GM19467 (cell line): ENCODE data around the gene LAPTM5.
A peak's percentile ranks its signal among the peaks of the same experiment; 100 is the strongest.

Source experiments
- ATAC-seq: cut with Tn5 transposase; IDR thresholded peaks from one replicate; pipeline ENCODE4 v1.9.1; 2021; ENCODE audit warnings: mild to moderate bottlenecking, moderate library complexity; ENCODE audit not compliant: unreplicated experiment

The LAPTM5 gene

DNA sequence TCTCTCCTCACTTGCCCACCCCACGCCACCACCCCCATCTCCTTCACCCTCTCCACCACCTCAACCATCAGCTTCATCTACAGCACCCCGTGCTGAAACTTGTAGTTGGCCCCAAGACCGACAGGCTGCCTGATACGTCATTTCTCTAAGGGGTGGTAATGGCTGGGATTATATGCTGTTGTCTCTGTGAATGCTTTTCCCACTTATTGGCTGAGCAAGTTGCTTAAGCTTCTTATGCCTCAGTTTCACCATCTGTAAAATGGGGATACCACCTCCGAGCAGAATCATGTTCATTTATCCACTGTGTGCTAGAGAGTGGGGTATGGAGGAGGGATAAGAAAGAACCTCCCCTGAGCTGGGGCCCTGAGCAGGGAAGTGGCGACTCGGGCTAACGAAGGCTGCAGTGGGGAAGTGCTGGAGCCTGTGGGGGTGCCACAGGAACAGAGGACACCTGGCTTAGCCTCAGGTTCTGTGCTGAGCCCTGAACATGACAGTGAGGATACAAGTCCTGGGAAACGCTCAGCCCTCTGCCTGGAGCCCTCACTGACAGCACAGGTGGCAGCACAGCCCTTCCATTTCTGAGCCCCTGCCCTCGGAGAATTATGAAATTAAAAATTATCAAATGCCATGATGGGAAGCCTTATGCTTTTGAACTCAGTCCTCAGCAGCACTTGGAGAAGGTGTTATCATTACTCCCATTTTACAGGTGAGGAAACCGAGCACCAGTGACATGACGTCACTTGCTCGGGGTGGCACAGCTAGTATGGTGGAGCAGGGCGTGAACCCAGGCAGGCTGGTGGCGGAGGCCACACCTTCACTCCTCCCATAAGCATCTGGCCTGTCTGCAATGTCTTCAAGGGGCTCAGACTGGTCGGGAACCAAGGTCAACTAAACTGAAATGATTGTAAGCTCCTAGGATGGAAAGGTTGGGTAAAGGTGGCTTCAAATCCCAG lies 37.0 kb downstream of the LAPTM5 start:
- no peak for ATAC-seq

DNA sequence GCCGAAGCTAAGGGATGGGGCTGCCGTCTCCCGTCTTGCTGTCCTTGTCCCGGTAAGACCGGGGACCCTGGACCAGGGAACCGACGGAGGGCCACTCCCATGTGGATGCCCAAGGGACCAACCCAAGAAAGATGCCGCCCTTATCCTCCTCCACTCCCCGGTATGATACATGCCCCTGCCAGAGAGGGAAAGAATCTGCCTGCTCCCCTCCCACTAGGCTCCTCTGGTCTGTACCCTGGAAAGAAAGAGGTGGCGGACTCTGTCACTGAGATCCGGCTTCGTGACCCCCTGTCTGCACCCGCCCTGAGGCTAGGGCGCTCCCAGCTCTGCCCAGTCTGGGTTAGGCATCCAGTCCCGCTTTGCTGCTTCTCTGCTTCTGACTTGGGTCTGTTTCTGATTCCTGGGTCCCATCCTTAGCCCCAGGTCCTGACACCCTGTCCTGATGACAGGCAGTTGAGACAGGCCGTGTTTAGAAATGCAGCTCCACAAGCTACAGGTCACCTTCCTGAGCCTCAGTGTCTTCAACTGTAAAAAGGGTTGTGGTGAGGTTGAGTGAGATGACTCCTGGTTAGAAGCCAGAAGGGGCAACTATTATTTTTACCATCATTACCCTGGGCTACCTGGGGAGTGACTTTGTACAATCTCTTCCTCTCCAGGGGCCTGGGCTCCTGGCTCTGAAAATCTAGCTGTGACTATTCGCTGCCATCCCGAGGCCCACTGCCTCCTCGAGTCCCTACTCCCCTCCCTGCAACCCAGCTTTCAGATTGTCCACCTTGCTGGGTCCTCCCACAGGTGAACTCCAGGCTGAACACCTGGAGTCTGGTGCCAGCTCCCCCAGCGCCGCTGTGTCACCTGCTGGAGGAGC lies 37.9 kb downstream of the LAPTM5 start:
- ATAC-seq: no peak

DNA sequence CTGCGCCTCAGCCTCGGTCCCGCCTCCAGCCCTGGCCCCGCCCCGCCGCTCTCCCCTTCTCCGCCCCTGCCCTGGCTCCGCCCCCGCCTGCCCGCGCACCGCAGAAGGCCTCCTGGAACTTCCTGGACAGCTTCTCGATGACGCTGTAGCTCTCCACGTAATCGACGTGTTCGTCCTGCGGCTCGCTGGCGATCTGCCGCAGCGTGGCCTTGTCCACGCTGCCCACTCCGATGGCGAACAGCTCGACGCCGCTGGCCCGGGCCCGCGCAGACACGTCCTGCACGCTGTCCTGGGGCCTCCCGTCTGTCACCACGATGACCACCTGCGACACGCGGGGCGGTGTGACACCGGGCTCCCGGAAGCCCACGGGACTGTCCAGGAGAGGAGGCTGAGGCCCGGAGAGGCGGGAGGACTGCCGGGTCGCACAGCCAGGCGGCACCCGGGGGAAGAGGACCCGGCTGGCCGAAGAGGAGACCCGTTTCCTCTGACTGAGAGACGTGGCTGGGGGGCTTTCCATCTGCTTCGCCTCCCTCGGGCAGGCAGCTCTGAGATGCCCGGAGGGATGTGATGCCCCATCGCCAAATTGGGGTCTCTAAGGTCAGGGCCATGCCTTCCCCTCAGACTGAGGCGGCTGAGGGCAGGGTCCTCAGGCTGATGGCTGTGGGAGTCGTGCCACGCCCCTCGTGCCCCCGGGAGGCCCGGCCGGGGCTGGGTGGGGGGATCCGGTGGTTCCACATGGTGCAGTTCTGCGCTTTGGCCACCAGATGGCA lies 38.8 kb downstream of the LAPTM5 start:
- peak; percentile 45 for ATAC-seq

GRCh38 chr1:30718091-30718635 lies 39.4 kb downstream of the LAPTM5 start:
- peak; percentile 88 for ATAC-seq

GRCh38 chr1:30716646-30717045 lies 40.9 kb downstream of the LAPTM5 start:
- ATAC-seq: no peak

GRCh38 chr1:30715886-30716285 lies 41.7 kb downstream of the LAPTM5 start:
- ATAC-seq: no peak

DNA sequence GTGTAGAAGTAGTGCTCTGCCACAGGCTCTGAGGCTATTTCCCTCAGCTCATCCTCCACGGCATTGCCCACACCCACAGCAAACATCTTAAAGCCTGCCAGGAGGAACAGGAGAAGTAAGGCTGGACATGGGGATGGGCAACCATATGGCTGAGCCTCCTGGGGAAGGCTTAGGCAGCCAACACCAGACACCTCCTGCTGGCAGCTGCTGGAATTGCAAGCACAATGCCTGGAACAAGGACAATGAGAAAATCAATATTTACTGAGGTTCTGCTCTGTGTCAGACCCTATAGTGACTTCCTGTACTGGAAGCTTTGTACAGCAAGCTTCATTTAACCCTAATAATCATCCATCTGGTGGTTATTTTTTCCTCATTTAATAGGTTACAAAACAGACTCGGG lies 42.4 kb downstream of the LAPTM5 start:
- no peak for ATAC-seq

- ATAC-seq: no peak
Measured at GRCh38 chr1:30714536-30715090, 43.0 kb downstream of the LAPTM5 start.

- no peak for ATAC-seq
Measured at GRCh38 chr1:30714025-30714424, 43.5 kb downstream of the LAPTM5 start.

DNA sequence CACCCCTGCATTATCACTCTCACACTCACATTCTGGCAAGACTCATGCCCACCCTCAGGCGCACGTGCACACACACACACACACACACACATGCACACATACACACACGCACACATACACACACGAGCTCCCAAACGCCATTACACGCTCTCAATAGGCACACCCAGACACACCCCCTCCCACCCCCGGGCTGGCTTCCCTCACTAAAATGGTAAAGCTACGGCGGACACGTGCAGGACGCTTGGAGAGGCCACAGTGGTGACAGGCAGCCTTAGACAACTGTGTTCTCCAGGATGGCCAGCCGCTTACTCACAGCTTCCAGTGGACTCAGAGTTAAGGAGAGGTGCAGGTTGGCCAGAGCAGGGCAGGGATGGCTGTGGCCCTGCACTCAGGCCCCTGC lies 44.3 kb downstream of the LAPTM5 start:
- no peak for ATAC-seq

DNA sequence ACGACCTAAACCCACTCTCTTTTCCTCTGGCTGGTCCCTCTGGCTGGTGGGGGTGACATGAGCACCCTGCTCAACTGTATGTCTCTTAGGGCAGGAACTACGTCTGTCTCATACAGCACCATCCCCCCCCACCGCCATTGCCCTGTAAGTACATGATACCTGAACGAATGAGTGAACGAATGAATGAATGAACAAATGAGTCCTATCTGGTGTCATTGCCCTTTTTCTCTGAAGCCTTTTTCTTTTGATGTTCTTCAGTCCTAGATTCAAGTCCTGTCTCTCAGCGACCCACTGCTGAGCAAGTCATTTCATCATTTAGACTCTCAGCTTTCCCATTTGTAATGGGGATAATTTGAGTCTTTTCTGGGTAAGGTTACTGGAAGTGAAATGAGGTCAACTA lies 45.0 kb downstream of the LAPTM5 start:
- no peak for ATAC-seq

DNA sequence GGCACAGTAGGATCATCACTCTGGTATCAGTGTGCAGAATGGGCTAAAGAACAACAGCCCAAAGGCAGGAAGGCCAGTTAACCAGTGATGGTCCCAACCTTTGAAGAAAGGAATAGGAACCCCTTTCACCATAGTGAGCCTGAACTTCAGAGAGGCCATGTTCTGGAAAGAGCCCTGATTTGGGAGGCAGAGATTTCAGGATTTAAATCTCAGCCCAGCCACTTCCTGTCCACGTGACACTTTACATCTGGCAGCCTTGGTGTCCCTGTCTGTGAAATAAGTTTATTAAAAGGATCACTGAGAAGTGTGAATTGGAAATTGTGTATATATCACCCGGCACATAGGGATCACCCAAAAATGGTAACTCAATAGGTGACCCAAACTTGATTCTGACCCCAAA lies 47.2 kb downstream of the LAPTM5 start:
- no peak for ATAC-seq

GRCh38 chr1:30708361-30708728 lies 49.2 kb downstream of the LAPTM5 start:
- no peak for ATAC-seq

GRCh38 chr1:30707412-30708360 lies 49.9 kb downstream of the LAPTM5 start:
- no peak for ATAC-seq

GRCh38 chr1:30706528-30706927 lies 51.0 kb downstream of the LAPTM5 start:
- ATAC-seq: no peak

DNA sequence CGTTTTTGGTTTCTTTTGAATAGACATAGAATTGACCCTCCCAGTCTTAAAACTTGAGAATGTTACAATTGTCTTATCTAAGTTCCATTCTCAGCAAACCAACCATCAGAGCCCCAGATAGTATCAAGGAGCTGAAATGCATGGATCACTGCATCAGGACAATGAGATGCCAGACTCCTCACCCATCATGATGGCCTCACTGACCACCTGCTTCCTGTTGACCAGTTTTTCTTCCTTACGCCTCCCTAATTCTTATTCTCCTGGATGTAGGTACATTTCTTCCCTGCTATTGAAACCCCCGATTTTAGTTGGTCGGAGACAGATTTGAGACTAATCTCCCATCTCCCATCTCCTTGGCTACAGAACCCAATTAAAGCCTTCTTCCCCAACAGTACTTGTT lies 51.9 kb downstream of the LAPTM5 start:
- no peak for ATAC-seq

DNA sequence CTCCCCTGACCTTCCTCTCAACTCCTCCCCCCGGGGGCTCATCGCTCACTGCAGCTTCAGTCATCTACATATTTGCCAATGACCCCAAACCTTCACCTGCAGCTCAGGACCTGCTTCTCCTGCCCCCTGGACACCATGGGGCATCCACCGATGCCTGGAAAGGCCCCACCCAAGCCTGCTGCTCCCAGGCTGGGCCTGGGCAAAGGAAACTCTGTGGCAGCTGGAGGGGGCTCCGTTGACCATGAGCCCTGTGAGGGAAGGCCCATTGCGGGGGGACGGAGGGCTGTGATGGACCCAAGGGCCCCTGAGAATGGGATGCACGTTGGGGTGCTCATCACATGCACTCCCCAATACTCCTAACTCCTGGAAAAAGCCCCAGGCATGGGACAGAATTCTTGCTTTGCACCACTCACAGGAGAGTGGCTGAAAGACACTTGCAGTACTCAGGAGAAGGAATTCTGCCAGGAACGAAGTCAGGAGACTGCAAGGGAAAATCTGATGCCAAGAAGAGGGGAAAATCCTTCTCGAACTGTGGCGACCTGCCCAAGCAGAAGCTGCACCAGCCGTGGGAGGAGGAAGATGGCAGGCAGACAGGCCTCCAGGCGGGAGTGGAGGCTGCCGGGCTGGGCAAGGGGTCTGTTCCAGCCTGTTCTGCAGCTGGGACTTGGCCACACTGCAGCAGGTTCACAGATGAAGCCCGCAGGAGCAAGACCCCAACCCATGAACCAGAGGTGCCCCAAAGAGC lies 52.6 kb downstream of the LAPTM5 start:
- no peak for ATAC-seq

DNA sequence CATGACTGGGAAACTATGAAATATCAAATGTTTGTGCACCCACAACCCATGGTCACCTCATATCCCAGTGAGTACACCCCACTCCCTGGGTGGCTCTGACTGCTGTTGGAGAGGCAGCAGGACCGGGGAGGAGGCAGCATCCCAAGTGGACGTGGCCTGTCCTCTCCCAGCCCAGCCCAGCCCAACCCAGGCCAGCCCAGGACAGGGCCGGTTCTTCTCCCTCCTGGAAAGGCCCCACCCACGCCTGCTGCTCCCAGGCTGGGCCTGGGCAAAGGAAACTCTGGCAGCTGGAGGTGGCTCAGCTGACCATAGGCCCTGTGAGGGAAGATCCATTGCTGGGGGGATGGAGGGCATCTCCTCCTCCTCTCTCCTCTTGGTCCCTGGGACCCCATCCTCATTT lies 53.3 kb downstream of the LAPTM5 start:
- ATAC-seq: no peak

DNA sequence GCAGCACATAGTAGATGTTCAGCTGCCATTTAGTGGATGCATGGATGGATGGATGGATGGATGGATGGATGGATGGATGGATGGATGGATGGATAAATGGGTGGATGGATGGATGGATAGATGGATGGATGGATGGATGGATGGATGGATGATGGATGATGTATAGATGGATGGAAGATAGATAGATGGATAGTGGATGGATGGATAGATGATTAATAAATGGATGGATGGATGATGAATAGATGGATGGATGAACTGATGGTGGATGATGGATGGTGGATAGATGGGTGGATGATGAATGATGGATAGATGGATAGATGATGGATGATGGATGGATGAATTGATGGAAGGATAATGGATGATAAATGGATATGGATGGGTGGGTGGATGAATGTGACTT lies 54.8 kb downstream of the LAPTM5 start:
- no peak for ATAC-seq
